Brain microvascular endothelial cell (primary cell): ENCODE measurements around the gene AHRR.

Experiments
- DNase-seq: peaks from one replicate; pipeline ENCODE4 v3.0.0-alpha.2; 2020
- H3K27ac ChIP-seq: fragments of 250-450 bp; sonication (Bioruptor Pico); 2 replicates; pipeline ENCODE4 v1.5.1; 2020; ENCODE audit warnings: mild to moderate bottlenecking, moderate library complexity
- H3K27me3 ChIP-seq: fragments of 250-450 bp; sonication (Bioruptor Pico); replicated peaks from 2 replicates; pipeline ENCODE4 v1.5.1; 2020; ENCODE audit warnings: mild to moderate bottlenecking
- H3K36me3 ChIP-seq: fragments of 250-450 bp; sonication (Bioruptor Pico); replicated peaks from 2 replicates; pipeline ENCODE4 v1.5.1; 2020; ENCODE audit warnings: mild to moderate bottlenecking
- H3K4me3 ChIP-seq: 2 replicates; pipeline ENCODE4 v1.5.1; 2011; ENCODE audit warnings: low read depth, mild to moderate bottlenecking, control low read depth, low read length, moderate library complexity
- CTCF ChIP-seq: IDR thresholded peaks from 2 replicates; pipeline ENCODE4 v1.5.1; 2011; ENCODE audit warnings: low read depth, mild to moderate bottlenecking, moderate library complexity, low read length, control low read depth, inconsistent platforms; ENCODE audit errors: missing control alignments
- in situ Hi-C: cut with HindIII; loops from 2 replicates; pipeline ENCODE4 v1.10.0; 2017; ENCODE audit warnings: low sequenced_read_pairs, low pct_ligation_motif_present

AHRR gene

GRCh38 chr5:388266-389196, 67.0 kb downstream of the AHRR start:
- DNase-seq, result no peak
- Histone ChIP-seq H3K27ac (no peak overlapping the region), H3K27me3 (no peaks in the 10 kb centered on the region), H3K4me3 (no peak overlapping the region), H3K36me3 (no peaks in the 10 kb centered on the region)
- no peak for TF ChIP-seq CTCF
- in situ Hi-C loops, result no loop called here

- no peak for DNase-seq
- H3K36me3 ChIP-seq, result no peaks in the 10 kb centered on the region
- TF ChIP-seq CTCF, result no peak
- H3K4me3 ChIP-seq, result no peak overlapping the region
- in situ Hi-C loops, result no loop called here
- H3K27me3 ChIP-seq, result no peaks in the 10 kb centered on the region
- no peak overlapping the region for H3K27ac ChIP-seq
Measured at GRCh38 chr5:389197-389821, 67.8 kb downstream of the AHRR start.

DNA sequence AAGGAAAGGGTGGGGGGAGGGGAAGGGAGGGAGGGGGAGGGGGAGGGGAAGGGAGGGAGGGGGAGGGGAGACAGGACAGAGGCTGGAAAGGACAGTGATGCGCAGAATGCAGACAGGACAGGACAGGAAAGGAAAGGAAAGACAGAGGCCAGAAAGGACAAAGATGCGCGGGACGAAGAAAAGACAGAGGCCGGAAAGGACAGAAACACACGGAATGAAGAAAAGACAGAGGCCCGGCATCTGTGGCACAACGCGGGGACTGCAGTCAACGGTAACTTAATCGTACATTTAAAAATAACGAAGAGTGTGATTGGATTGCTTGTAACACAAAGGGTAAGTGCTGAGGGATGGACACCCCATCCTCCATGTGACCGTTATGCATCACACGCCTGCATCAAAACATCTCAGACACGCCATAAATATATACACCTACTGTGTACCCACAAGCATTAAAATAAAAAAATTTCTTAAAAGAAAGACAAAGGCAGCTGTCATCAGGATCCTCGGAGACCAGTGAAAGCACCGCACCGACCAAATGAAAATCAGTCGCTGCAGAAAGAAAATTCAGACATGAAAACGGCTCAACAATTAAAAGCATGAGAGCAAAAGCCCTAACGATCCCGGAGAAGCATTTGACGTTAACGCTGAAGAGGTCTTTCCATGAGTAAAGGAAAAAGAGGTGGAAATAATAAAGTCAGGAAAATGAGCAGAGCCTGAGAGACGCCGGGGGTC, 68.5 kb downstream of the AHRR start:
- no peak overlapping the region for H3K4me3 ChIP-seq
- no peak for TF ChIP-seq CTCF
- no peaks in the 10 kb centered on the region for H3K27me3 ChIP-seq
- in situ Hi-C loops, result no loop called here
- H3K36me3 ChIP-seq, result no peaks in the 10 kb centered on the region
- no peak overlapping the region for H3K27ac ChIP-seq
- DNase-seq, result no peak

DNA sequence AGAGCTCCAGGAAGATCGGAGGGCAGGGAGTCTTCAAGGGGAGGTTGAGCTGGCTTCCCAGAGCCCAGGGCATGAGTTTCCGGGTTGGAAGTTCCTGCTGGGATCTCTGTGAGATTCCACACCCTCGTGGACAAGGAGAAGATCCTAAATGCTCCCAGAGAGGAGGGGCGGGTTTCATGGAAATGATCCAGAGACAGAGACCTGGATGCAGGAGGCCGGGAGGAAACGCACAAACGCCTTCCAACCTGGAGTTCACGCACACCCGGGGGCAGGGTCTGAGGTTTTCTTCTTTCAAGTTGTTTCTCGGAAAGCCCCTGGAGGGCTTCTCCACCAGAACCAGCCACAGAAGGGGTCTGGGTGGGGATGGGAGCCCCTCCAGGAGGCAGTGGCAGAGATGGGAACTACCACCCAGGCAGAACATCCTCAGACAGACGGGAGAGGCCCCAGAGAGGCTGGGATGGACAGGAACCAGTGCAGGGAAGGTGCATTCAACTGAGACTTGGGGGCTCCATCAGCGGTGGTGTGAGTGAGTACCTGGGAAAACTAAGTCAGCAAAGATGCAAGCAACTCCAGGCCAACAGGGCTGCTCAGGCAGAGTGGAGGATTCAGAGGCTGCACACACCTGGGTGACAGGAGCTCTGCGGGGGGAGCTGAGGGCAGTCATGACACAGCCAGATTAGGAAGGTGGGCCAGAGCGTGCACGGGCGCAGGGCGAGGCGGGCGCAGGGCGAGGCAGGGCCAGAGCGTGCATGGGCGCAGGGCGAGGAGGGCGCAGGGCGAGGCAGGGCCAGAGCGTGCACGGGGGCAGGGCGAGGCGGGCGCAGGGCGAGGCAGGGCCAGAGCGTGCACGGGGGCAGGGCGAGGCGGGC, 69.3 kb downstream of the AHRR start:
- no peak for TF ChIP-seq CTCF
- Histone ChIP-seq H3K27ac (no peak overlapping the region), H3K27me3 (no peaks in the 10 kb centered on the region), H3K4me3 (no peak overlapping the region), H3K36me3 (no peaks in the 10 kb centered on the region)
- DNase-seq, result no peak
- in situ Hi-C loops, result no loop called here

GRCh38 chr5:392431-392988, 71.0 kb downstream of the AHRR start:
- in situ Hi-C loops, result no loop called here
- no peaks in the 10 kb centered on the region for H3K36me3 ChIP-seq
- H3K27me3 ChIP-seq, result no peaks in the 10 kb centered on the region
- no peak for DNase-seq
- no peak overlapping the region for H3K27ac ChIP-seq
- TF ChIP-seq CTCF, result no peak
- H3K4me3 ChIP-seq, result no peak overlapping the region
